WERI-Rb-1 (cell line): Measurements from ENCODE around the gene SEPHS2.
"Not testable (repeated sequence)": the region's sequence is repeated elsewhere in the genome, so short reads cannot be mapped to it uniquely, and the experiment has no call there.

Source experiments
- DNase-seq: peaks from one replicate; pipeline ENCODE4 v3.0.0-alpha.2; 2020
- H3K27ac ChIP-seq: fragments of 250-450 bp; sonication (Bioruptor Pico); 2 replicates; pipeline ENCODE4 v1.5.1; 2020; ENCODE audit warnings: mild to moderate bottlenecking, moderate library complexity
- H3K27me3 ChIP-seq: fragments of 250-450 bp; sonication (Bioruptor Pico); 2 replicates; pipeline ENCODE4 v1.5.1; 2021; ENCODE audit warnings: mild to moderate bottlenecking, low read depth, moderate library complexity; ENCODE audit not compliant: insufficient read depth, severe bottlenecking
- H3K36me3 ChIP-seq: fragments of 250-450 bp; sonication (Bioruptor Pico); 2 replicates; pipeline ENCODE4 v1.5.1; 2020; ENCODE audit warnings: mild to moderate bottlenecking, moderate library complexity
- H3K4me3 ChIP-seq: 2 replicates; pipeline ENCODE4 v1.5.1; 2011; ENCODE audit warnings: low read depth, mild to moderate bottlenecking, control low read depth, low read length
- H3K9me3 ChIP-seq: fragments of 250-450 bp; sonication (Bioruptor Pico); 2 replicates; pipeline ENCODE4 v1.5.1; 2021; ENCODE audit warnings: mild to moderate bottlenecking, moderate library complexity; ENCODE audit not compliant: severe bottlenecking
- CTCF ChIP-seq: IDR thresholded peaks from 2 replicates; pipeline ENCODE4 v1.5.1; 2011; ENCODE audit warnings: low read depth, mild to moderate bottlenecking, control low read depth, inconsistent platforms, low read length

SEPHS2 gene

GRCh38 chr16:30473231-30474073, 27.8 kb upstream of the SEPHS2 start:
- no peaks in the 10 kb centered on the region for H3K36me3 ChIP-seq
- no peak overlapping the region for H3K27ac ChIP-seq
- no peak for TF ChIP-seq CTCF
- no peak overlapping the region for H3K4me3 ChIP-seq
- no peaks in the 10 kb centered on the region for H3K27me3 ChIP-seq
- no peaks in the 10 kb centered on the region for H3K9me3 ChIP-seq
- no peak for DNase-seq

GRCh38 chr16:30472328-30472942, 26.8 kb upstream of the SEPHS2 start, which contains the start of gene ITGAL:
ITGAL (plus strand) TSS chr16:30472742; CDS start chr16:30472838, 96 bp downstream.
- Histone ChIP-seq H3K4me3 (no peak within 1 kb of the TSS), H3K27ac (no peak within 1 kb of the TSS), H3K9me3 (no peaks in the 10 kb centered on the region), H3K36me3 (no peaks in the 10 kb centered on the region), H3K27me3 (no peaks in the 10 kb centered on the region)
- DNase-seq = no peak
- TF ChIP-seq CTCF = no peak

- Histone ChIP-seq H3K27ac (no peak overlapping the region), H3K9me3 (peaks cover 5% of the 10 kb centered on the region), H3K36me3 (no peaks in the 10 kb centered on the region), H3K4me3 (no peak overlapping the region), H3K27me3 (no peaks in the 10 kb centered on the region)
- no peak for DNase-seq
- no peak for TF ChIP-seq CTCF
Observed at GRCh38 chr16:30470632-30470995, 24.9 kb upstream of the SEPHS2 start.

GRCh38 chr16:30470170-30470512, 24.5 kb upstream of the SEPHS2 start:
- no peak overlapping the region for H3K4me3 ChIP-seq
- no peak overlapping the region for H3K27ac ChIP-seq
- no peaks in the 10 kb centered on the region for H3K36me3 ChIP-seq
- peaks cover 5% of the 10 kb centered on the region for H3K9me3 ChIP-seq
- H3K27me3 ChIP-seq = no peaks in the 10 kb centered on the region
- no peak for DNase-seq
- no peak for TF ChIP-seq CTCF

GRCh38 chr16:30464078-30464477, 18.4 kb upstream of the SEPHS2 start:
- no peak for DNase-seq
- no peaks in the 10 kb centered on the region for H3K27me3 ChIP-seq
- no peak for TF ChIP-seq CTCF
- peaks cover 5% of the 10 kb centered on the region for H3K9me3 ChIP-seq
- H3K36me3 ChIP-seq = no peaks in the 10 kb centered on the region
- no peak overlapping the region for H3K4me3 ChIP-seq
- H3K27ac ChIP-seq = no peak overlapping the region

GRCh38 chr16:30461426-30461825, 15.8 kb upstream of the SEPHS2 start:
- DNase-seq, H3K4me3 ChIP-seq, H3K27me3 ChIP-seq, H3K27ac ChIP-seq, H3K9me3 ChIP-seq, H3K36me3 ChIP-seq: not testable (repeated sequence)
